ENCODE results near the gene CACNA1C.

DNA sequence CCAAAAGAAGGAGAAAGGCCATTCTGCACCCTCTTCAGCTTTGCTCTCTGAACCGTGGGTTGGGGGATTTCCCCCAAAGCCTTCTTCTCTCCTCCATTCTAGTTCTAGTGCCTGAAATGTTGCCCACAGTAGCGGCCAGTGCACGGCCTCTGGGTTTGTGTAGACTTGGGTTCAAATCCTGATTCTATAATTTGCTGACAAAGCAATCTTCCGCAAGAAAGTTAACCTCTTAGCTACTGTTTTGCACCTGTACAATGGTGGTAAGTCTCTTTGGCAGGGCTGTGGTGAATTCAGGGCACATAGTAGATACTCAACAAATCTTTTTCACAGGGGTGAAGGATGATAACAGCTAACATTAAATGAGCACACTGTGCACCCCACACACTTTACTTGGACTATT lies 5.8 kb upstream of the CACNA1C start:
- TF ChIP-seq, protein P1, sequence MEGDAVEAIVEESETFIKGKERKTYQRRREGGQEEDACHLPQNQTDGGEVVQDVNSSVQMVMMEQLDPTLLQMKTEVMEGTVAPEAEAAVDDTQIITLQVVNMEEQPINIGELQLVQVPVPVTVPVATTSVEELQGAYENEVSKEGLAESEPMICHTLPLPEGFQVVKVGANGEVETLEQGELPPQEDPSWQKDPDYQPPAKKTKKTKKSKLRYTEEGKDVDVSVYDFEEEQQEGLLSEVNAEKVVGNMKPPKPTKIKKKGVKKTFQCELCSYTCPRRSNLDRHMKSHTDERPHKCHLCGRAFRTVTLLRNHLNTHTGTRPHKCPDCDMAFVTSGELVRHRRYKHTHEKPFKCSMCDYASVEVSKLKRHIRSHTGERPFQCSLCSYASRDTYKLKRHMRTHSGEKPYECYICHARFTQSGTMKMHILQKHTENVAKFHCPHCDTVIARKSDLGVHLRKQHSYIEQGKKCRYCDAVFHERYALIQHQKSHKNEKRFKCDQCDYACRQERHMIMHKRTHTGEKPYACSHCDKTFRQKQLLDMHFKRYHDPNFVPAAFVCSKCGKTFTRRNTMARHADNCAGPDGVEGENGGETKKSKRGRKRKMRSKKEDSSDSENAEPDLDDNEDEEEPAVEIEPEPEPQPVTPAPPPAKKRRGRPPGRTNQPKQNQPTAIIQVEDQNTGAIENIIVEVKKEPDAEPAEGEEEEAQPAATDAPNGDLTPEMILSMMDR (conservative IDR thresholded peaks at IDR 0.05), result no peak
- TF ChIP-seq EZH2 (IDR thresholded peaks at IDR 0.05; ENCODE audit: low read depth), result no peak

All from PC-9 (cell line).